ENCODE data around the gene CD69.

DNA sequence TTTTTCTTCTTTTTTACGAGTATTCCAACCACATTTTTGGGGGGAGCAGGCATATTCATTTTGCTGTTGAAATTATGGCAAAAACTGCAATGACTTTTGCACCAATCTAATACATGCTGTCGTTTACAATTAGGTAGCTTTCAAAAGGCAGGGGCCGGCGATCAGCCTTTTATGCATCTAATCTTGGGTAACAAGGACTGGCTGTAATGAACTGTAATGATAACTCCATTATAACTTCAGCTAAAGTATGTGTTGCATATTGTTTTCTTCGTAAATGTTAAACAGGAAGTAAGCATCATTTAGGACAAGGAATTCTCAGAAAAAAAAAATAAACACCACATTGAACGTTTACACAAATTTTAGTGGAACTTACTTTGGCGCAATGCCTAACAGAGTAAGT is 36.3 kb upstream of the CD69 start:
- no peak for TF ChIP-seq EZH2 (IDR thresholded peaks at IDR 0.05; ENCODE audit: insufficient read depth, low read length)
- TF ChIP-seq, protein P1, sequence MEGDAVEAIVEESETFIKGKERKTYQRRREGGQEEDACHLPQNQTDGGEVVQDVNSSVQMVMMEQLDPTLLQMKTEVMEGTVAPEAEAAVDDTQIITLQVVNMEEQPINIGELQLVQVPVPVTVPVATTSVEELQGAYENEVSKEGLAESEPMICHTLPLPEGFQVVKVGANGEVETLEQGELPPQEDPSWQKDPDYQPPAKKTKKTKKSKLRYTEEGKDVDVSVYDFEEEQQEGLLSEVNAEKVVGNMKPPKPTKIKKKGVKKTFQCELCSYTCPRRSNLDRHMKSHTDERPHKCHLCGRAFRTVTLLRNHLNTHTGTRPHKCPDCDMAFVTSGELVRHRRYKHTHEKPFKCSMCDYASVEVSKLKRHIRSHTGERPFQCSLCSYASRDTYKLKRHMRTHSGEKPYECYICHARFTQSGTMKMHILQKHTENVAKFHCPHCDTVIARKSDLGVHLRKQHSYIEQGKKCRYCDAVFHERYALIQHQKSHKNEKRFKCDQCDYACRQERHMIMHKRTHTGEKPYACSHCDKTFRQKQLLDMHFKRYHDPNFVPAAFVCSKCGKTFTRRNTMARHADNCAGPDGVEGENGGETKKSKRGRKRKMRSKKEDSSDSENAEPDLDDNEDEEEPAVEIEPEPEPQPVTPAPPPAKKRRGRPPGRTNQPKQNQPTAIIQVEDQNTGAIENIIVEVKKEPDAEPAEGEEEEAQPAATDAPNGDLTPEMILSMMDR (IDR thresholded peaks at IDR 0.05; ENCODE audit: insufficient read depth, low read depth, low read length): no peak

Measured in astrocyte (in vitro differentiated cells and primary cell).